ENCODE data around the gene GRK5.
"Not testable (repeated sequence)": the region's sequence is repeated elsewhere in the genome, so short reads cannot be mapped to it uniquely, and the experiment has no call there.

The GRK5 gene

DNA sequence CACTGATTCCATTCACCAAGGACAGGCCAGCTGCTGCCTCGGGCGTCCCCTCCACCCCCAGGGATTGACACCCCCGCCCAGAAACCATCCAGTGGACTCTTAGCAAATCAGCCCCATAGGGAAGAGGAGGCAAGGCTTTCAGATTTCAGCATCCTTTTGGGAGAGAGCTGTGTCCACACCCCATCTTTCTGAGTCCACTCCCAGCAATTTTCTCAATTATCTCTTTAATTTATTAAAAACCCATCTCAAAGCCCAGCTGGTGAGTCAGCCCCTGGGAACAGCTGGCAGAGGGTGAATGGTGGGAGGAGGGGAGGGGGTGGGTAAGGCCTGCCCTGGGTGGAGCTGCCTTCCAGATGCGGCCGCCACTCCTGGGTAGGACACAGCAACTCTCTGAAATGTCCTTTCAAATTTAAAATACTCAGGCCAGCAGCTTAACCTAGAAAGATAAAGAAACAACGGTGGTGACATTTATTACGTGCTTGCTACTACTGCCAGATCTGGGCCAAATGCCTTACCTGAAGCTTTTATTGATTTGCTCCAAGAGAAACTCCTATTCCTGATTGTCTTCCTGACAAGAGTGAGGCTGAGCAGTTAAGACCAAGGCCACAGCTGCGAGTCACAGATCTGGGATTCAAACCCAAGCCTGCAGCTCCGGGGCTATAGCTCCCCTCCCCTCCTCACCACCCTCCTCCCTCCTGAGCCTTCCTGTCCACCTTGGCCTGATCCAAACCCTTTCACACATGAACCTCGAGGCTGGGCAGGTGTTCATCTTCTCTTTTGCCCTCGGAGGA lies 214.7 kb downstream of the GRK5 start:
- no peak for DNase-seq (ENCODE audit: low spot score)

DNA sequence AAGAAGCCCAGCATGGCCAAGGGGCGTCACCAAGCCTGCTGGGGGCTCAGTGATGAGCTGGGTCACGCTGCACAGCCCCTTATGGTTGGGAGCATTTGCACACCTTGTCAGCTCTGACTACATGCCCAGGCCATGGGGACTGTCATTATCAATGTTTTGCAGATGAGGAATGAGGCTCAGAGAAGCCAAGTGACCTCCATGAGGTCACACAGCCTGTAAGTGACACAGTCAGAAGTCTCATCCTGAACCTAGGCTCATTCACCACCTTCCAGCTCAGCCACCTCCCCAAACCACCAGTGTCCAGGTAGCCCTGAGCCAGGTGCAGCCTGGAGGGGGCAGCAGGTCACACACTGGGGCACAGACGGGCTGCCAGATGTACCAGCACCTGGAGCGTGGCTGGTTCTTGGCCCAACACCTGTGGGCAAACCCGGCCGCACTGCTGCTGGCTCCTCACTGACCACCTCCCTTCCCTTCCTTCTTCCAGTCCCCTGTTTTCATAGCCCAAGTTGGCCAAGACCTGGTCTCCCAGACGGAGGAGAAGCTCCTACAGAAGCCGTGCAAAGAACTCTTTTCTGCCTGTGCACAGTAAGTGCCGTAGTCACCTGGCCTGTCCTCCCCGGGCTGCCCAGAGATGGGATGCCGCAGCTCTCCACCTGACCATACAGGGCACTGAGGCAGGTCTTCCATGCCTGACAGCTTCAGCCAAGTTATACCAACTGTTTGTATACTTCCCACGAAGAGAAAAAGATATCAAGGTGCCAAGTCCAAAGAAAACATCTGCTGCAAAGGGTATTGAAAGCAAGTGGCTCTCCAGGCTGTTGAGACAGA lies 215.5 kb downstream of the GRK5 start:
- no peak for DNase-seq (ENCODE audit: low spot score)

DNA sequence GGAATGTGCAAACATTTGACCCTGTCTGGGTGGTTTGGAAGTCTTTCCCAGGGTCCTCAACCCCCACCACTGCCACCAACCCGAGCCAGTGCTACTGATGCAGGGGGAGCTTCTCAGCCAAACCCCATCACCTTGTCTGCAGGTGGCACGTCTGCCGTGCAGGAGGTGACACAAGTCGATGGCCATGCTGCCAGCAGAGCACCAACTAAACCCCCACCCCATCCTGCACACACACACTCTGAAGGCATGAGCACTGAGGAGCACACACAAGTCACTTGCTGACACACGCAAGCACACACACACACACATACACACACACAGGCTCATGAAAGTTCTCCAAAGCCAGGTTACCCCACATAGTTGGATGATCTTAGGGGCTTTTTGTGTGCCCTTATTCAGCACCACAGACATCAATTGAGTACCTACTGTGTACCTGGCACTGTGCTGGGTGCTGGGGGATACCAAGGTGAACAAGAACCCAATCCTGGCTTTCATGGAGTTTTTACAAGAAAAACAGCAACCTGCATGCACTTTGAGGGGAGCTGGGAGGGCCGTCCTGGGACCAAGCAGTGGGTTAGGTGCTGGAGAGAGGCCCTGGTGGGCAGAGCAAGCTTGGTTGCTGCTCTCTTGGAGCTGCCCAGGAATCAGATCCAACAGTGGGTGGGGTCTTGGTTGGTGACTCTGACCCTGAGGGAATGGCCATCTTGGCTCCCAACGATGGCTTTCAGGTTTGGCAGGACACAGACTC lies 216.3 kb downstream of the GRK5 start:
- no peak for DNase-seq (ENCODE audit: low spot score)

DNA sequence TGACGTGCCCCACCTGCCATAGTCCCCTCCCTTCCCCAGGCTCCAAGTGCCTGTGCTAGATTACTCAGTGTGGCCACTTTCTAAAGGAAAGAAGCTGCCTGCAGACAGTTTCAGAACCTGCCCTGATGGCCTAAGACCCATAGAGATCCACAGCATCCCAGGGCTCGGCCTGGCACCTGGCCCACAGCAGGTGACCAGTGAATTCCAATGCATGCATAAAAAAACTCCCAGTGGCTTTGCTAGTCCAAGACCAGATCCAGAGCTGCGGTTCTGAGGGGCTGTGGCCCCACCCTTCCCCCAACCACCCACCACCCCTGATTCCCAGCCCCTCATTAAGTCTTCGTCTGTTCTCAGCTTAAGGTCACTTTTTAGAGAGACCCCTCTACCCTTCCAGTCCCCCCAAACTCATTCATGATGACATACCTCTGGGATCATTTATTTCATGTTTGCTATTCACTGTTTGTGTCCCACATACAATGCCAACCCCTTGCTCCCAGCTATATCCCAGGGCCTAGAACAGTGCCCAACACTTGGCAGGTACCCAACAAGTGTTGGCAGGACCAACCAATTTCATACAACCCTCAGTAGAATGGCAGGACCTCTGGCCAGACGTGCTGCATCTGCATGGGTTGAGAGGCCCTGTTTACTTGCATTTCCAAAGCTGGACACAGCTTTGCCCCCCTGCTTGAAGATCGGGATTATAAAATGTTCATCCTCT lies 217.0 kb downstream of the GRK5 start:
- no peak for DNase-seq (ENCODE audit: low spot score)

DNA sequence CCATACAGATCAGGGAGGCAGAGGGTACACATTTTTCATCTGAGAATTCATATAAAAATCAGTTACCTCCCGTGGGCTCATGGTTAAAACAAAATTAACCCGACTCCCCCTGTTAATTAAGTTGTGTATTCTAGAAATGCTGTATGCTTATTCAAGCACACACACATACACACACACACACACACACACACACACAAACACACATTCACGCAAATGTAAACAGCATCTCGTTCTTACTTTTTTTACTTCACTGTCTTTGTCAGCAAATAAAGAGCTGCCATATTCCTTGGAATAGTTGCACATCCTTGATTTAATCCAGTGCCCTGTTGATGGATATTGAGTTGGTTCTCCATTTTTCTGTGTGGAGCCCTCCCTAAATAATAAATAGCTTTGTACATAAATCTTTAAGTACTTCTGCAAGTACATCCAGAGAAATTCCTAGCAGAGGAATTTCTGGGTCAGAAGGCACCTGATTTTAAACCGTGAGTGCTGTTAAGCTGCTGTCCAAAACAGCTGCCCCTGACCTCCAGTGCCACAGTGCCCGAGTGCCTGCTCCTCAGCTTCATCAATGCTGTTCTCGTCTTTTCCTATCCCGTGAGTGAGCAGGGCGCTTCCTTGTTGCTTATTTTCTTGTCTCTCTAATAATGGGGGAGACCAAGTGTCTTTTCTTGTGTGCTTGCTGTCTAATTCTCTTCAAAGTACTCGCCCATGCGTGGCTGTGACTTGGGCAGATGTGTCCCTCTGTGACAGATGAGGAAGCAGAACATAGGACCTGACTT lies 217.9 kb downstream of the GRK5 start:
- no peak for DNase-seq (ENCODE audit: low spot score)

DNA sequence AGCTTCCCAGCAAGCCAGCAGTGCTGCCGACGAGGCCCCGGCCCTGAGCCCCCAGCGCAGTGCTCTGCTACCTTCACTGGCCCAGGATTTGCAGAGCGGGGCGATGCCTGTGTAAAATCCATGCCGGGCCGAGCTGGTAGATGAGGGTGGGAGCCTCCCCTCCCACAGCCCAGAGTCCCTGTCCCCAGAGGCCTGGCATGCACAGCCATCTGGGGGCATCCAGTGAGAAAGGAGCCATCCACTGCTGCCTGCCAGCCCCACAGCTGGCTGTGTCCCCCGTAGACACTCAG lies 218.5 kb downstream of the GRK5 start:
- no peak for DNase-seq (ENCODE audit: low spot score)

DNA sequence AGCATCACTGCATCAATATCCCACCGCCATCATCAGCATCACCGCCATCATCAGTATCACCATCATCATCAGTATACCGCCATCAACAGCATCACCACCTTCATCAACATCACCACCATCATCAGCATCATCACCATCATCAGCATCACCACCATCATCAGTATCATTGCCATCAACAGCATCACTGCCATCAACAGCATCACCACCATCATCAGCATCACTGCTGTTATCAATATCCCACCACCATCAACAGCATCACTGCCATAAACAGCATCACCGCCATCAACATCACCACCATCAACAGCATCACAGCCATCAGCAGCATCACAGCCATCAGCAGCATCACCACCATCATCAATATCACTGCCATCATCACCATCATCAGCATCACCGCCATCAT lies 219.3 kb downstream of the GRK5 start:
- DNase-seq (ENCODE audit: low spot score), result no peak

DNA sequence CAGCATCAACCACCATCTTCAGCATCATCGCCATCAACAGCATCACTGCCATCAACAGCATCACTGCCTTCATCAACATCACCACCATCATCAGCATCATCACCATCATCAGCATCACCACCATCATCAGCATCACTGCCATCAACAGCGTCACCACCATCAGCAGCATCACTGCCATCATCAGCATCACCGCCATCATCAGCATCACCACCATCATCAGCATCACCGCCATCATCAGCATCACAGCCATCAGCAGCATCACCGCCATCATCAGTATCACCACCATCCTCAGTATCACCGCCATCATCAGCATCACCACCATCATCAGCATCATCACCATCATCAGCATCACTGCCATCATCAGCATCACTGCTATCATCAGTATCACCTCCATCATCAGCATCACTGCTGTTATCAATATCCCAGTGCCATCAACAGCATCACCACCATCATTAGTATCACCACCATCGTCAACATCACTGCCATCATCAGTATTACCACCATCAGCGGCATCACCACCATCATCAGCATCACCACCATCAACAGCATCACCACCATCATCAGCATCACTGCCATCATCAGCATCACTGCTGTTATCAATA lies 220.0 kb downstream of the GRK5 start:
- no peak for DNase-seq (ENCODE audit: low spot score)

DNA sequence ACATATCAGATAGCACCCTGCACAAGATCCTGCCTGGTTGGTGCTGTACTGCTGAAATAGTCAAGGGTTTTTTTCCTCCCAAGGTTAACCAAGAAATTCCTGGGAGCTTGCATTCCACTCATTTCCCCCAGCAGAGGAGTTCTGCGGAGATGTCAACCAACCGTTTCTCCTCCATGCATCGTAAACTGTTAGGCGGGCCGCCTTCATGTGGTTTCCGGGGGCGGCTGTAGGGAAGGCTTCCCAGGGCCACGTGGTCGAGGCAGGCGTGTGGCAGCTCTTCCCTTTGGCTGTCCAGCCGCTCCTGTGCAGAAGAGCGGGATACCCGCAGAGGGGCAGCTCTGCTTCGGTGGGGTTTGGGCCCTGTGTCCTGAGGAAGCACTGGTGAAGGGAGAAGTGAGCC lies 221.4 kb downstream of the GRK5 start:
- DNase-seq (ENCODE audit: low spot score), result no peak

DNA sequence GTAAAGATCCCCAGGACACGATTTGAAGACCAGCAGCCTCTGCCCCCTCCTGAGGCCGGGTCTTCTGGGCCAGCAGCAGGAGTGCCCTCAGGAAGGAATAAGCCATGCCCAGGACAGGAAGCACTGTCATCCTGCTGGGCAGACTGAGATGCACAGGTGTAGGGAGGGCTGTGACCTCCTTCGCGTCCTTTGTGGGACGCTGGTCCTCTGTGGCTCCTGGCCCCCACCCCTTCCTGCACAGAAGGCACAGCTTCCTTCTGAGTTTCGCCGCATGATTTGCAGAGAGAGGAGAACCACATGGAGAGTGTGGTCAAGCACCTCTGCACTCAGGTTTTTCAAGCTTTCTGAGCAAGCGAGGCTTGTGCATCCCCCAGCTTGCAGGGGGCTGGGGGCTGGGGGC lies 222.4 kb downstream of the GRK5 start:
- DNase-seq (ENCODE audit: low spot score), result no peak

DNA sequence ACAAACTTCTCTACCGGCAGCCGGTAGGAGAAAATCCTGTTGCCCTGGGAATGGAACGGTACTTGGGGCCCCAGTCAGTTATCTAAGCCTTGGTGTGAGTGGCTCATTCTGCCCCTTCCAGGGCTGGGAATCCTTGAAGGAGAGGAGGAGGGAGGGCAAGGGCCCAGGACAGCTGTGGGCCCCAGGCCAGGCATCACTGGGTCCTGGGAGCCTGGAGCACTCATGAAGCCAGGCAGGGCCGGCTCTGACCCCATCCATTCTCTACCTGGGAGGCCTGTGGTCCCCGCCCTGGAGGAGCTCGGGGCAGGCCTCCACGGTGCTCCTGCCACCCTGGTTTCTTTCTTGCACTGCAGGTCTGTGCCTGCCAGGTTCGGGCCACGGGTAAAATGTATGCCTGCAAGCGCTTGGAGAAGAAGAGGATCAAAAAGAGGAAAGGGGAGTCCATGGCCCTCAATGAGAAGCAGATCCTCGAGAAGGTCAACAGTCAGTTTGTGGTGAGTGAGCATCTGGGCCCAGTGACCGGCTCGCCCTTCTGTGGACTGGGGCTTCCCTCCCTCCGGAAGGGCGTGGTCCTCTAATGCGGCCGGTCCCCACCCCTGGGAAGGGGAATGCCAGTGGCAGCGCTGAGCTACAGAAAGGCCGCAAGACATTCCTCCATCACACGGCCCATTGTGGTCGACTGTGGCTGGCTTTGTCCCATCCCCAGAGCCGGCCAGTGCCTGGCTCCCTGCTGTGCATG lies 223.8 kb downstream of the GRK5 start:
- DNase-seq (ENCODE audit: low spot score), result no peak

DNA sequence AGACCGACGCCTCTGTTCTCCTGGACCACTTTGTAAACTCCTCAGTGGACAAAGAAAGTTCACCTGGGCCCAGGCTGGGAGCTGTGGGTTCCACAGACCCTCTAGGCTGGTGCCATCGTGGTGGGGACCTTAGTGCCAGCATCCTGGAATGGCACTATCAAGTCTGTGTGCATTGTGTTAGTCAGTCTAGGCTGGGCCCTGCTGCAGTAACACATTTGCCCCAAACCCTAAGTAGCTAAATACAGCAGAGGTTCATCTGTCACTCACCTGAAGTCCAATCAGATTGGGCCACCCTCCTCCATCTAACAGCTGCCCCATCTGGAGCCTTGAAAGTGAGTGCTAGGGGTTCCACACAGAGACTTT lies 224.4 kb downstream of the GRK5 start:
- no peak for DNase-seq (ENCODE audit: low spot score)

DNA sequence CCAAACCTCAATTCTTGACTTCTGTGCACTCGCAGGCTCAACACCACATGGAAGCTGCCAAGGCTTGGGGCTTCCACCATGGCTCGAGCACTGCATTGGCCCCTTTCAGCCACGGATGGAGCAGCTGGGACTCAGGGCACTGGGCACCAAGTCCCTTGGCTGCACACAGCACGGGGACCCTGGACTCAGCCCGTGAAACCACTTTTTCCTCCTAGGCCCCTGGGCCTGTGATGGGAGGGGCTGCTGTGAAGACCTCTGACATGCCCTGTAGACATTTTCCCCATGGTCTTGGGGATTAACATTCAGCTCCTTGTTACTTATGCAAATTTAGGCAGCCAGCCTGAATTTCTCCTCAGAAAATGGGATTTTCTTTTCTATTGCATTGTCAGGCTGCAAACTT lies 227.6 kb downstream of the GRK5 start:
- DNase-seq (ENCODE audit: low spot score), result not testable (repeated sequence)

DNA sequence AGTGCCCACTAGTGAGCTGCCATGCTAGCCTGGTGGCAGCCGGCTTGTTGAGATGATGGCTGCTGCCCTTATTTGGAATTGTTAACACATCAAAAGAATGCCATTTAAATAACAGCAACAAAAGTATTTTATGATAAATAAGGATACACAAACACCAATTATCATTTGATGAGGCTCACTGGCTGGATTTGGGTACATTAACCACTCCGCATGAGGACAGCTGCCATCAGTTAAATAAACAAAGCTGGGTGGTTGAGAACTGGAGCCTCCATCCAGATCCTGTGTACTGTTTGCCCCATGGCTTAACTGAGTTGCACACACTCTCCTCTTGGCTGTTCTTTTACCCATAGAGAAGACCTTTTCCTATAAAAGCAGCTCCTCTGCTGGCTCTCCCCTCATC lies 231.3 kb downstream of the GRK5 start:
- DNase-seq (ENCODE audit: low spot score), result no peak

DNA sequence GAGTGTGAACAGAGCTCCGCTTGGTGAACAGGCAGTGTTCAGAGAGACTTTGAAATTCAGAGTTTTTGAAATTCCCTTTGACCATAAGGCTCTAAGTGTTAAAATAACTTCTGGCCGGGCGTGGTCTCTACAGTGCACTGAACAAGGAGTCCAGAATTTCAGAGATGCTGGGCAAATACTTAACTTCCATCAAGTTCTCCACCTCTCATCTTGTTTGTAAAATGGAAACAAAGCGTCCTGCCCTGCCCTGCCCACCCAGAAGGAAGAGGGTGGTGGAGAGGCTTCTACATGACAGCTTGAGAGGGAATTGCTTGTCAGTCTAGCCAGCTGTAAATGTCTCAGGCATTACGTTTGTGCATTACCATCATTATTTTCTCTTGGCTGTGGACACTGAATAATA lies 232.6 kb downstream of the GRK5 start:
- DNase-seq (ENCODE audit: low spot score), result no peak

DNA sequence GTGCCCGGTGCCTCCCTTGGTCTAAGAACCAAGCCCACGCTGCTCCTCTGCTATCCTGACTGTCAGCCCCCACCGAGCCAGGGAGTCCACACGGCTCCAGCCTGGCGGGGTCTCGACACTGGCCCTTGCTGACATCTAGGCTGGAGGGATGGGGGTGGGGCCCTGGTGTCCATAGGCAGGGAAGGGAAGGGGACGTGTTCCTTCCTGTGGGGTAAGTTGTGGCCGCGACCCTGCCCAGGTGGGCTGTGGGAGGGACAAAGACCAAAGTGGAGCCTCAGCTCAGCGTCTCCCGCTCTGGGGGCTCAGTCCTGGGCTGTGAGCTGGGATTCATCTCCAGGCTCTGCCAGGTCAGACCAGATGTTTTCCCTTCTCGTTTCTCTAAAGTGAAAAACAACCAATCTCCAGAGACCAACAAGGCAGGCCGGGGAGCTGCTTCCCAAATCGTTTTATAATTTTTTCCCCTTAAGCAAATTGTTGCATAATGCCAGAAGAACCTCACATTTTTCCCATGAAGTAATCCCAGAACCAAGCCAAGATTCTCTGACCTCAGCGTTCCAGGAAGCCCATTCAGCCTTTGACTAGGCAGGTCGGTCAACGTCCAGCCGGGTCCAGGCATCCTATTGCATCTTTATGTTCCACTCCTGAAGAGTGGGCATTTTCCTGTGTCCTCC lies 233.9 kb downstream of the GRK5 start:
- no peak for DNase-seq (ENCODE audit: low spot score)

DNA sequence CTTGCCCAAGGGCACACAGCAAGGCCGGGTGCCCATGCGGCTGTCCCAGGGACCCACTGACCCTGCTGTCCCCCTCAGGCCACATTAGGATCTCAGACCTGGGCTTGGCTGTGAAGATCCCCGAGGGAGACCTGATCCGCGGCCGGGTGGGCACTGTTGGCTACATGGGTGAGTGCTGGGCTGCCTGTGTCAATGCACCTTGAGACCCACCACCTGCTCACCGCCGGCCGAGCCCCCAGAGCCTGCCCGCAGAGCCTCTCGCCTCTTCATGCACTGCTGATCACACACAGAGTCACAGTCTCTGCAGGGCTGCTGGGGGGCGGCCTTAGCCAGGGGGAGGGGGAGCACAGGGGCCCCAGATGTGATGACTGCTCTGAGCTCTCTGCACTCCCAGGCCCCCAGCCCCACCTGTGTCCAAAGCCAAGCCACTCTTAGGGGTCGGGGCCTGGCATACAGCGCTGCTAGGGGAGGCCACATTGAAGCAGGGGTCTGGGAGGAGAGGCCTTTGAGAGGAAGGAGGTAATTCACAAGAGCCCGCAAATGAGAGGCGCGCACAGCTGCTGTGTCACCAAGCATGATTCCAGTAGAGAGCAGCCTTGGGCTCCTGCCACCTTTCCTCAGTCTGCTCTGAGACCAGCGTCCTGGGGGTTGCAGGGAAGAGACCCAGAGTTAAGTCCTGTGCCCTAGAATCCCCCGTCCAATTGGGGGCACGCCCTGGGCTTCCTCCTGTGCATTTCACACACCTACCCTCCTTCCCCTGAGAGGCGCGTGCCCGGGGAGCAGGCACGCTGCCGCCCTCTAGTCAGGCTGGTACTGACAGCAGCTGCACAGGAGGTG lies 234.8 kb downstream of the GRK5 start:
- DNase-seq (ENCODE audit: low spot score), result no peak

DNA sequence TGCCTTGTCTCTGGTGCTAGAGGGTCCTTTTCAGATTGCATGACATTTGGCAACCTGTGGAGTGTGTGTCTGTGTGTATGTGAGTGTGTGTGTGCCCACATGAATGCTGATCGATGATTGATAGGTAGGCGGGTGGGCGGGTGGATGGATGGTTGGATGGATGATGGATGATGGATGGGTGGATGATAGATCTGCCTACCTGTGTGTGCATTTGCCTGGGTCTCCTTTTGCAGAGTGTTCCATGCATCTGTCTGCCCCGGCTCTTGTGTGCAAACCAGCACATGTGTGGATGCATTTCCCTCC lies 235.3 kb downstream of the GRK5 start:
- DNase-seq (ENCODE audit: low spot score), result no peak

DNA sequence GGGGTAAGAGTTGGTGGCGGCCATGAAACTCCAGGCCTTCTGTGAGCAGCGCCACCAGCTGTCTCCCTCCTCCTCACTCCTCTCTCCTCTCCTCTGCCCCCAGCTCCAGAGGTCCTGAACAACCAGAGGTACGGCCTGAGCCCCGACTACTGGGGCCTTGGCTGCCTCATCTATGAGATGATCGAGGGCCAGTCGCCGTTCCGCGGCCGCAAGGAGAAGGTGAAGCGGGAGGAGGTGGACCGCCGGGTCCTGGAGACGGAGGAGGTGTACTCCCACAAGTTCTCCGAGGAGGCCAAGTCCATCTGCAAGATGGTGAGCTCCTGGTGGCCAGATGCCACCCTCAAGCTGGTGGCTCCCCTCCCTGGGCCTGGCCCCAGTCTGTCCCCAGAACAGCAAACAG lies 236.1 kb downstream of the GRK5 start:
- no peak for DNase-seq (ENCODE audit: low spot score)

Data from CD4-positive, alpha-beta T cell treated with Interleukin-6 at 100 ng/mL for 8 hours (primary cell).